Stimulated activated CD4-positive, alpha-beta T cell treated with anti-CD3 and anti-CD28 coated beads, Interleukin-2, amount 100 ng/mL, for 4 hours (primary cell): Measurements from ENCODE around the gene KATNB1.
"Not testable (repeated sequence)": the region's sequence is repeated elsewhere in the genome, so short reads cannot be mapped to it uniquely, and the experiment has no call there.

Source experiments
- DNase-seq: peaks from one replicate; pipeline ENCODE4 v3.0.0-alpha.2; 2020; ENCODE audit warnings: low read depth

Gene KATNB1

GRCh38 chr16:57743886-57744641, 8.5 kb downstream of the KATNB1 start:
- no peak for DNase-seq

GRCh38 chr16:57744642-57744903, 9.0 kb downstream of the KATNB1 start:
- no peak for DNase-seq

GRCh38 chr16:57745768-57746167, 10.2 kb downstream of the KATNB1 start:
- no peak for DNase-seq

- DNase-seq: not testable (repeated sequence)
These were observed 10.7 kb downstream of the KATNB1 start for GRCh38 chr16:57746316-57746715.

- DNase-seq: no peak
These were observed 11.5 kb downstream of the KATNB1 start for GRCh38 chr16:57747091-57747490.

- DNase-seq: no peak
These were observed 11.9 kb downstream of the KATNB1 start for GRCh38 chr16:57747496-57747895.

- no peak for DNase-seq
These were observed 12.4 kb downstream of the KATNB1 start for GRCh38 chr16:57747996-57748395.

- no peak for DNase-seq
These were observed 13.0 kb downstream of the KATNB1 start for GRCh38 chr16:57748596-57748995.

- DNase-seq: no peak
These were observed 13.6 kb downstream of the KATNB1 start for GRCh38 chr16:57749101-57749692.

GRCh38 chr16:57749856-57750452, 14.4 kb downstream of the KATNB1 start:
- no peak for DNase-seq

- no peak for DNase-seq
These were observed 15.4 kb downstream of the KATNB1 start for GRCh38 chr16:57750796-57751538.

GRCh38 chr16:57751539-57752202, 16.1 kb downstream of the KATNB1 start:
- DNase-seq: no peak

GRCh38 chr16:57752203-57752580, 16.6 kb downstream of the KATNB1 start:
- DNase-seq: no peak

GRCh38 chr16:57752581-57753447, 17.2 kb downstream of the KATNB1 start:
- DNase-seq: no peak

- no peak for DNase-seq
These were observed 18.1 kb downstream of the KATNB1 start for GRCh38 chr16:57753448-57754353.

GRCh38 chr16:57754354-57755060, 18.9 kb downstream of the KATNB1 start:
- DNase-seq: no peak

- no peak for DNase-seq
These were observed 19.6 kb downstream of the KATNB1 start for GRCh38 chr16:57755061-57755684.

GRCh38 chr16:57755726-57756423, 20.3 kb downstream of the KATNB1 start:
- DNase-seq: no peak
